Measurements from ENCODE around the gene ARAP1. TPM values are rescaled to one million over a fixed set of nuclear protein-coding genes. Genes with fewer than 3 reads are reported as not detected.
"Not testable (repeated sequence)": the region's sequence is repeated elsewhere in the genome, so short reads cannot be mapped to it uniquely, and the experiment has no call there.

The ARAP1 gene
- total RNA-seq, 4 donors from 2014 or later, result 122 to 285 (median 145) TPM

GRCh38 chr11:72792437-72793021 is 40.3 kb upstream of the ARAP1 start:
- no peak overlapping the region for H3K4me3 ChIP-seq
- no peaks in the 10 kb centered on the region for H3K9me3 ChIP-seq
- H3K27ac ChIP-seq, result peak overlapping the region in 2 of 4 donors; percentile 91 to 96
- DNase-seq, result peak in 1 of 3 donors; percentile 39
- no peaks in the 10 kb centered on the region for H3K36me3 ChIP-seq
- H3K27me3 ChIP-seq, result no peaks in the 10 kb centered on the region
- TF ChIP-seq CTCF (IDR thresholded peaks at IDR 0.05) (no peak), POLR2A (IDR thresholded peaks at IDR 0.05) (no peak)
- H3K4me1 ChIP-seq, result peaks cover 0 to 23% (median 15%) of the 10 kb centered on the region in 4 donors

GRCh38 chr11:72791228-72791627 is 39.0 kb upstream of the ARAP1 start:
- H3K9me3 ChIP-seq, H3K4me3 ChIP-seq, H3K27ac ChIP-seq, H3K27me3 ChIP-seq, DNase-seq, H3K36me3 ChIP-seq: not testable (repeated sequence)
- H3K4me1 ChIP-seq, result peaks cover 5 to 33% (median 22%) of the 10 kb centered on the region in 4 donors

- Histone ChIP-seq H3K27ac (peak overlapping the region in 1 of 4 donors; percentile 28), H3K9me3 (no peaks in the 10 kb centered on the region), H3K4me3 (no peak overlapping the region), H3K4me1 (peaks cover 5 to 42% (median 22%) of the 10 kb centered on the region in 4 donors), H3K36me3 (no peaks in the 10 kb centered on the region), H3K27me3 (no peaks in the 10 kb centered on the region)
- DNase-seq, result no peak
- no peak for TF ChIP-seq POLR2A (IDR thresholded peaks at IDR 0.05)
- TF ChIP-seq CTCF (IDR thresholded peaks at IDR 0.05), result no peak
Observed at GRCh38 chr11:72789493-72790131, 37.4 kb upstream of the ARAP1 start.

GRCh38 chr11:72788241-72788640 is 36.0 kb upstream of the ARAP1 start:
- no peak overlapping the region for H3K4me3 ChIP-seq
- DNase-seq, result no peak
- peak overlapping the region; percentile 61 to 76 (median 74) for H3K27ac ChIP-seq
- no peaks in the 10 kb centered on the region for H3K27me3 ChIP-seq
- TF ChIP-seq POLR2A (IDR thresholded peaks at IDR 0.05) (no peak), CTCF (IDR thresholded peaks at IDR 0.05) (no peak)
- peaks cover 5 to 41% (median 17%) of the 10 kb centered on the region in 4 donors for H3K4me1 ChIP-seq
- H3K36me3 ChIP-seq, result no peaks in the 10 kb centered on the region
- H3K9me3 ChIP-seq, result no peaks in the 10 kb centered on the region

- peak; percentile 54 to 77 (median 71) for DNase-seq
- H3K27ac ChIP-seq, result peak overlapping the region; percentile 61 to 76 (median 74)
- H3K4me3 ChIP-seq, result no peak overlapping the region
- TF ChIP-seq CTCF (IDR thresholded peaks at IDR 0.05) (peak in 5 of 6 experiments; percentile 15 to 60 (median 49)), POLR2A (IDR thresholded peaks at IDR 0.05) (no peak)
- peaks cover 5 to 34% (median 14%) of the 10 kb centered on the region in 4 donors for H3K4me1 ChIP-seq
- no peaks in the 10 kb centered on the region for H3K9me3 ChIP-seq
- H3K36me3 ChIP-seq, result no peaks in the 10 kb centered on the region
- H3K27me3 ChIP-seq, result no peaks in the 10 kb centered on the region
Observed at GRCh38 chr11:72787216-72788104, 35.3 kb upstream of the ARAP1 start.

Measured in Peyer's patch (tissue), 4 donors.